Fibroblast of the aortic adventitia (primary cell): ENCODE results near the gene AP3D1. TPM values are rescaled to one million over a fixed set of nuclear protein-coding genes. Genes with fewer than 3 reads are reported as not detected.

Experiments
- DNase-seq: peaks from one replicate; pipeline ENCODE4 v3.0.0-alpha.2; 2010; ENCODE audit warnings: low read depth
- H3K4me3 ChIP-seq: 2 replicates; pipeline ENCODE4 v1.5.1; 2011; ENCODE audit warnings: low read depth, mild to moderate bottlenecking, control low read depth, low read length, moderate library complexity
- total RNA-seq: library from RNA; depleted of rRNA; stranded (reverse); fragments of >200 nt; gene quantifications from 2 replicates; pipeline ENCODE4 v1.2.3, GENCODE V29; 2012; ENCODE audit warnings: low replicate concordance
- TF ChIP-seq, protein P1 (sequence below): IDR thresholded peaks from 2 replicates; pipeline ENCODE4 v1.5.1; 2011; ENCODE audit warnings: mild to moderate bottlenecking, low read length, control low read depth, inconsistent platforms; ENCODE audit not compliant: insufficient read depth

Gene AP3D1
- total RNA-seq, 1 donor: 102 TPM

DNA sequence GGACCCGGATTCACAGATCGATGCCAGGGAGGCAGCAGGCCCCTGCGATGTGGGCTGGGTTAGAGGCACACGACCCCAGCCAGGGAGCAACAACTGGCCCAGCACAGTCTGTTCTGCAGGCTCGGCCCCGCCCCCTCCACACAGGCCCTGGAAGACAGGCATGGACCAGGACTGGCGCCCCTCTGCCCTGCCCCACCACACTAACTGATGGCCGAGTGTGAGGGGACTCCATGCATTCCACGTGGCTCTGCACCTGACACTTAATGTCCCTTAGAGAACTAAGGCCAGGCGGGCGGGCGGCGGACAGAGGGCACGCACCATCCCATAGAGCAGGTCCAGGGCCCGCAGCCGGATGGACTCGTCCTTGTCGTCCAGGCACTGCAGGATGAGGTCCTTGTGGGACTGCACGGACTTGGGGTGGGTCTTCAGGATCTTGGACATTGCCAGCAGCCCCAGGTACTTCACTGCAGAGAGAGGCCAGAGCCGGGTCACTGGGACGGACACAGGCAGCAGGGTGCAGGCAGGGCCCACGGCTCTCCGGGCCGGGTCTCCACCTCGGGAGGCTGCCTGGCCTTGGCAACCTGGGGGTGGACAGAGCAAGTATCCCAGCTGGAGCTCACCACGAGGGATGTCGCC, 29.8 kb downstream of the AP3D1 start:
- no peak overlapping the region for H3K4me3 ChIP-seq
- DNase-seq: no peak
- TF ChIP-seq, protein P1, sequence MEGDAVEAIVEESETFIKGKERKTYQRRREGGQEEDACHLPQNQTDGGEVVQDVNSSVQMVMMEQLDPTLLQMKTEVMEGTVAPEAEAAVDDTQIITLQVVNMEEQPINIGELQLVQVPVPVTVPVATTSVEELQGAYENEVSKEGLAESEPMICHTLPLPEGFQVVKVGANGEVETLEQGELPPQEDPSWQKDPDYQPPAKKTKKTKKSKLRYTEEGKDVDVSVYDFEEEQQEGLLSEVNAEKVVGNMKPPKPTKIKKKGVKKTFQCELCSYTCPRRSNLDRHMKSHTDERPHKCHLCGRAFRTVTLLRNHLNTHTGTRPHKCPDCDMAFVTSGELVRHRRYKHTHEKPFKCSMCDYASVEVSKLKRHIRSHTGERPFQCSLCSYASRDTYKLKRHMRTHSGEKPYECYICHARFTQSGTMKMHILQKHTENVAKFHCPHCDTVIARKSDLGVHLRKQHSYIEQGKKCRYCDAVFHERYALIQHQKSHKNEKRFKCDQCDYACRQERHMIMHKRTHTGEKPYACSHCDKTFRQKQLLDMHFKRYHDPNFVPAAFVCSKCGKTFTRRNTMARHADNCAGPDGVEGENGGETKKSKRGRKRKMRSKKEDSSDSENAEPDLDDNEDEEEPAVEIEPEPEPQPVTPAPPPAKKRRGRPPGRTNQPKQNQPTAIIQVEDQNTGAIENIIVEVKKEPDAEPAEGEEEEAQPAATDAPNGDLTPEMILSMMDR: no peak

DNA sequence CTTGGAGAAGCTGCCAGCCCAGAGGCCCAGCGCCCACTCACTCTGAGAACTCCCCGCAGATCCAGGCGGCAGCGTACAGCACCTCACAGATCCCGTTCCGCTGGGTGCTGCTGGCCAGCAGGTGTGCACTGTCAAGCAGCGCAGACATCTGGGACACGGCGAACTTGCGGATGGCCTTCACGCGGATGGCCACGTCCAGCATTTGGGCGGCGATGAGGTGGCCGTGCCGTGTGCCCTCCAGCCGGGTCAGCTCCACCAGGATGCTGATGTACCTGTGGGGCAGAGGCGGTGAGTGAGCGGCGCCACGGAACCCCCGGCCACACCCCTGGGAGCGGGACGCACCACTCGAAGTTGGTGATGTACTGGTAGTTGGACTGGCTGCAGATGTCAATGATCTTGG, 30.5 kb downstream of the AP3D1 start:
- TF ChIP-seq, protein P1: no peak
- no peak overlapping the region for H3K4me3 ChIP-seq
- no peak for DNase-seq

DNA sequence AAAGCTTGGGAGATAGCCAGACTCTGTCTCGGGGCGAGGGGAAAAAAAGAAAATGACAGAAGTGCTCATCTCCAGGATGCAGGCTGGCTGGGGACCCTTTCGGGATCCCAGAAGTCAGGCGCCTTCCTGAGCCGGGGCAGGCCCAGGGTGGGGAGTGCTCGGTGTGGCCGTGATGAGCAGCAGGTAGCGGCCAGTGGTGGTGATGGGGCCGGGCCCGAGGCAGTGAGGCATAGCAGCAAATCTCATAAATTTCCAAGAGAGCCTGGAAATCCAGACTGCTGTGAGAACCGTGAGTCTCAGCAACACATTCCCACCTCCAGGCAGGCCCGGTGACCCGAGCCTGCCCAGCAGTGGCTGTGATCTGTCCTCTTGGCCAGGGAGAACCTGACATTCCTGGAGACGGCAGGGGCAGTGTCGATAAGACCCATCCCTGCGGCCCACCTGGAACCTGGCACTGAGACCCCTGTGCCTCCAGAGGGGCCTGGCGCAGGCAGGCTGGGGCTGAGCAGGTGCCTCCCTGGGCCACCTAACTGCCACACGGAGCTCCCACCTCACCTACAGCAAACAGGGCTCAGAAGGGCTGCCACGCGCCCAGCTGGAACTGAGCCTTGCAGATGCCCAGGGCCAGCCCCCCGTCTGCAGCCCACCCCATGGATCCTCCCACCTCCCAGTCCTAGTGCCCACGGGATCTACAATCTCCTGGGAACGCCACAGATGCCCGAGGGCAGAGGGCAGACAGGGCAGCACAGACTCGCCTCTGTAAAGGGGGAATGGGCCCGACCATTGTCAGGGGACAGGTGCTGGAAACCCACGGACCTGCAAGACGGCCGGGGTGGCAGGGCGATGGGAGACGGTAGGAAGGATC, 31.2 kb downstream of the AP3D1 start:
- no peak overlapping the region for H3K4me3 ChIP-seq
- no peak for DNase-seq
- TF ChIP-seq, protein P1: no peak

DNA sequence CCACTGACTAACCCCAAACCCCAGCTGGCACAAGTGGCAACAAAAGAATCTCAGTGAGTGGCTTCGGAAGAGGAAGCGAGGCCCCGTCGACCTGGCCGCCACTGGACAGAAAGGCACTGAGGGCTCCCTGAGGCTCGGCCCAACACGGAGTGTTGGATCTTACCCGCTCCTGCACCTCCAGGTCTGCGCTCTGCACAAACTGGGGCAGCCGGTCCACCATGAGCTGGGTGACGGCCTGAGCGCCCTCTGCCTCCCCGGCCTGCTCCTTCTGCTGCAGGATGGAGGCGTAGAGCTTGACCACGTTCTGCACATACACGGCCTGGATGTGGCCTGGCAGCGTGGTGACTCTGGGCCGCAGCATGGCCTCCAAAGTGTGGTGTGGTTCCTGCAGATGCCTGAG, 32.9 kb downstream of the AP3D1 start:
- TF ChIP-seq, protein P1: no peak
- H3K4me3 ChIP-seq: no peak overlapping the region
- DNase-seq: no peak

DNA sequence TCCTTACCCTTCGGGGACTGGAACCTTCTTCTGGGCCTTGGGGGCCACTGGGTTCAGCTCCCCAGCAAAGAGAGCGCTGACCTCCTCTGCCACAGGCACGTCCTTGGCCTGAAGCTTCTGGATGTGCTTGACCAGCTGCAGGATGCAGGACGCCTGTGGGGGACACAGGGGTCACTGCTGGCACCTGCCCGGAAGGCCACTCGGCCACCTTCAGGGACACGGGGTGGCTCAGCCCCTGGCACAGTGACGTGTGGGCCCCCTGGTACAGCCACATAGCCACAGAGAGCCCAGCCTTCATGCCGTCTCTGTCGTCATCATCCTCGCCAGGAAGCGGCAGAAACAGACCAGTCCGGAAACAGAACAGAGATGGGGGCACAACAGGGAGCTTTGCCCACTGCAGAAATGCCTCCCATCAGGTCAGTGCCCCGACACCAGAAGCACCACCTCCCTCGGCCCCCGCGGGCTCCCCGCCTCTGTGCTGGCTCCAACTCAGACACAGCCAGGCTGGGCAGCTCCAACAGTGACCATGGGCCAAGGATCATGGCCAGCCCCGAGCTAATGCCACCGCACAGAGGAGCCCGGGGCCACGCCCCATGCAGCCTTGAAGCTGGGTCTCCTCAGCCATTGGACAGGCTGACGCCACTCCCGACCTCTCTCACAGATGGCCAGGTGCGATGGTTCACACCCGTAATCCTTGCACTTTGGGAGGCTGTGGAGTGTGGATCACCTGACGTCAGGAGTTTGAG, 34.0 kb downstream of the AP3D1 start:
- no peak for DNase-seq
- TF ChIP-seq, protein P1: no peak
- H3K4me3 ChIP-seq: no peak overlapping the region

DNA sequence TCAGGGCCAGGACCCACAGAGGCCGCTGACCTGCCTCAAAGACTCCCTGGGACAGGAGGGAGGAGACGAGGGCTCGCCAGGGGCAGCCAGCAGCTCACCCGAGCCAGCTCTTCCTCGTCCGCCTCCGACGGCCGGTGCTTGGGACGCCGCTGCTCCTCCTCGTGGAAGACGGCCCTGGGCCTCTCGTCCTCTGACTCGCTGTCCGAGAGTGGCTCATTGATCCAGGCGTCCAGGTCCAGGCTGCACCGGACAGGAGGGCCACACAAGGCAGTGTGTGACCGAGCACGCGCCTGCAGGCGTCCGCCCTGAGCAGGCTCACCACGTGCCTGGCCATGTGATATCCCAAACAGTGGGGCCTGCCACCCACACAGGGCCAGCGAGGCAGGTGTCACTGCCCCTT, 34.9 kb downstream of the AP3D1 start:
- TF ChIP-seq, protein P1: no peak
- no peak overlapping the region for H3K4me3 ChIP-seq
- no peak for DNase-seq
